ENCODE results near the gene UGGT1.
"Not testable (repeated sequence)": the region's sequence is repeated elsewhere in the genome, so short reads cannot be mapped to it uniquely, and the experiment has no call there.

The UGGT1 gene

GRCh38 chr2:128206245-128206644 lies 115.2 kb downstream of the UGGT1 start:
- TF ChIP-seq CTCF (IDR thresholded peaks at IDR 0.05; ENCODE audit: control extremely low read depth, extremely low read depth, low read depth, missing control alignments), result no peak
- POLR2A ChIA-PET, result no interaction called here
- DNase-seq (ENCODE audit: extremely low spot score), result no peak
- CTCF ChIA-PET, result interaction anchor here (2.5 kb wide), 1 partner anchor 11 kb away, joined by 7 read pairs; no protein-coding TSS in a partner anchor

- CTCF ChIA-PET, result no interaction called here
- TF ChIP-seq CTCF (IDR thresholded peaks at IDR 0.05; ENCODE audit: control extremely low read depth, extremely low read depth, low read depth, missing control alignments), result no peak
Observed at GRCh38 chr2:128208023-128208422, 117.0 kb downstream of the UGGT1 start.

GRCh38 chr2:128208631-128209324 lies 117.8 kb downstream of the UGGT1 start:
- CTCF ChIA-PET, result not testable (repeated sequence)

More at GRCh38 chr2:128208023-128208422, 117.0 kb downstream of the UGGT1 start:
- no peak for DNase-seq (ENCODE audit: extremely low spot score)
- POLR2A ChIA-PET, result no interaction called here

GRCh38 chr2:128214251-128214650 lies 123.3 kb downstream of the UGGT1 start:
- ChIA-PET CTCF (no interaction called here), POLR2A (no interaction called here)
- DNase-seq (ENCODE audit: extremely low spot score), result no peak
- TF ChIP-seq CTCF (IDR thresholded peaks at IDR 0.05; ENCODE audit: control extremely low read depth, extremely low read depth, low read depth, missing control alignments), result no peak

More at GRCh38 chr2:128208631-128209324, 117.8 kb downstream of the UGGT1 start:
- DNase-seq (ENCODE audit: extremely low spot score); POLR2A ChIA-PET: not testable (repeated sequence)

- ChIA-PET CTCF (interaction anchor here (1.3 kb wide), 1 partner anchor 18 kb away, joined by 3 read pairs; no protein-coding TSS in a partner anchor), POLR2A (no interaction called here)
- no peak for DNase-seq (ENCODE audit: extremely low spot score)
- no peak for TF ChIP-seq CTCF (IDR thresholded peaks at IDR 0.05; ENCODE audit: control extremely low read depth, extremely low read depth, low read depth, missing control alignments)
Observed at GRCh38 chr2:128214866-128215460, 124.0 kb downstream of the UGGT1 start.

GRCh38 chr2:128215897-128216642 lies 125.1 kb downstream of the UGGT1 start:
- ChIA-PET CTCF (interaction anchor here (1.3 to 2.6 kb wide), 4 partner anchors 10 to 231 kb away, joined by 3 to 7 read pairs (median 4); no protein-coding TSS in a partner anchor), POLR2A (no interaction called here)
- TF ChIP-seq CTCF (IDR thresholded peaks at IDR 0.05; ENCODE audit: control extremely low read depth, extremely low read depth, low read depth, missing control alignments), result no peak
- DNase-seq (ENCODE audit: extremely low spot score), result no peak
